ENCODE results near the gene ZNF805.
"Not testable (repeated sequence)": the region's sequence is repeated elsewhere in the genome, so short reads cannot be mapped to it uniquely, and the experiment has no call there.

Gene ZNF805
- long read RNA-seq, donor 1, partial matches to known transcripts, result 0 of 3 reads
- long read RNA-seq, donor 1, other reads (novel, unspliced or antisense), result 0 of 3 reads
- long read RNA-seq, donor 2, partial matches to known transcripts, result 0 of 1 reads
- long read RNA-seq, donor 2, other reads (novel, unspliced or antisense), result 0 of 1 reads
- long read RNA-seq, donor 3, partial matches to known transcripts, result 0 of 1 reads
- long read RNA-seq, donor 3, other reads (novel, unspliced or antisense), result 0 of 1 reads
- long read RNA-seq, donor 4, partial matches to known transcripts, result 0 of 2 reads
- long read RNA-seq, donor 4, other reads (novel, unspliced or antisense), result 0 of 2 reads
- long read RNA-seq, donor 5, result 0 reads
- long read RNA-seq, donor 6, partial matches to known transcripts, result 0 of 1 reads
- long read RNA-seq, donor 6, other reads (novel, unspliced or antisense), result 0 of 1 reads
- long read RNA-seq, donor 7, partial matches to known transcripts, result 0 of 3 reads
- long read RNA-seq, donor 7, other reads (novel, unspliced or antisense), result 0 of 3 reads
- long read RNA-seq, donor 8, result 0 reads

DNA sequence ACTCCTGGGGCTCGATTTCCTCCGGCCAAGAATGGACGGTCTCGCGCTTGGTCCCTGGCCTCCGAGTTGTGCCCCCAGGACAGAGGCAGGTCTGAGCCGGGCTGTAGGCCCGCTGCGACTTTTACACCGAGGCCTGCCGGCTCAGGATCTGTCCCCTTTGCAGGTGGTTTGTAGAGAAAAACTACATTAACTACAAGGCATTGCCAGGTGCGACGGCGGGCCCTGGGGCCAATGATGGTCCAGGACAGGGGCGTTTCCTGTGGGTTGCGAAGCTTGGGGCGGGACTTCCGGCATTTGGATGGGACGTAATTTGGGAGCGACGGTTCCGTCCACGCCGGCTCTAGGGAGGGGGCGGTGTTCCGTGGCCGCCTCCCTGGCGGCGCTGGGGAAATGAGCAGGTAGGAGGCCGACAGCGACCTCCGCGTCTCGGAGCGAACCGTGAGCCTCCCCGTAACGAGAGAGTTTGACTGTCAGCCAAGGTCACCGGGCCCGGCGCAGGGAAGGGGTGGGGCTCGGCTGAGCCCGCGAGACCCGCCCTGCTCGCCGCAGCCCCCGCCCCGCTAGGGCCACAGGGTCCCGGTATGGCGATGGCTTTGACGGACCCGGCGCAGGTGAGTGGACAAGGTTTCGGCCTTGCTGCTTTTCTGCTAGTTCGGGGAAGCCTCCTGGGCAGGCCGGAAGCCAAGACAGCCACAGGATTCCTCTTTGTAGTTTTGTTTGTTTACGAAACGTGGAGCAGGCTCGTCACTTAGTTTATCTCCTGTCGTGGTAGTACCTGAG lies at the start of gene ZNF805:
TSS of gene ZNF805 (plus strand) at position 322 of the 780 bp plus-strand sequence. CDS start at position 582, 260 bp downstream.
- DNase-seq, result peak; percentile 92

DNA sequence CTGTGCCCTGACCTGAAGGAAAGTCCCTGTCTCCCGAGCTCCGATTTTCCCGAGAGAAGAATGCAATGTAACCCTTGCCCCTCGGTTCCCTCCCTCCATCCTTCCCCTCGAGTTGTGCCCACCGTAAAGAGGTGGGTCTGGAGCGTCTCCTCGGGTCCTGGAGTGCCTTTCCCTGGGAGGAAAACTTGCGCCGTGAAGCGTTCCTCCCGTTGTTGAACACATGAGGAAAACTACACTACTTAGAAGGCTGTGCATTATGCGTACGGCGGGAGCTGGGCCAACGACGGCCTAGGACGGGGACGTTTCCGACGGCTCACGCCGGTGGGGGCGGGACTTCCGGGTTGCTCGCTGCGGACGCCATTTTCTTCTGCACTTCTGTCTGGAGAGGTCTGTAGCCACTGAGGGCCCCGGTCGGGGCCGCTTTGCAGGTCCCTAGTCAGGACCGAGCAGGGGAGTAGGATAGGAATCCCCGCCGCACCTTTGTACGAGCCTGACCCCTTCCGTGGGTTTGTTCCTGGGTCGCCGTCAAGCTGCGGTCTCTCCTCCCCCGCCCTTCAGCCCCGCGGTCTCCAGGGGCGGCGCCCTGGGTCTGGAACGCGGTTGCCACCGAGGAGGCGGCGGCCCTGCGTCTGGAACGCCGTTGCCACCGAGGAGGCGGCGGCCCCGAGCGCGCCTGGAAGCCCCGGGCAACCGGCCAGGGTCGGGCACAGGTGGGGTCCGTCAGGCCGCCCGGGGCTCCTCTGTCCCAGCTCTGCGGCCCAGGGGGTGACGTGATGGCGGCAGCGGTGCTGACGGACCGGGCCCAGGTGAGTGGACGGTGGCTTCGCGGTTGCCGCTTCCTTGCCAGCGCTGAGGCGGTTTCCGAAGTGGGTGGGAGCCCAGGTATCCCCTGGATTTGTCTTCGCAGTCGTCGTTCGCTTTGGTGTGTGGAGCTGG lies 49.0 kb upstream of the ZNF805 start, which contains the start of gene ZNF264:
TSS of gene ZNF264 (plus strand) at position 360 of the 936 bp plus-strand sequence. CDS start at position 774, 414 bp downstream.
- DNase-seq, result peak; percentile 95

DNA sequence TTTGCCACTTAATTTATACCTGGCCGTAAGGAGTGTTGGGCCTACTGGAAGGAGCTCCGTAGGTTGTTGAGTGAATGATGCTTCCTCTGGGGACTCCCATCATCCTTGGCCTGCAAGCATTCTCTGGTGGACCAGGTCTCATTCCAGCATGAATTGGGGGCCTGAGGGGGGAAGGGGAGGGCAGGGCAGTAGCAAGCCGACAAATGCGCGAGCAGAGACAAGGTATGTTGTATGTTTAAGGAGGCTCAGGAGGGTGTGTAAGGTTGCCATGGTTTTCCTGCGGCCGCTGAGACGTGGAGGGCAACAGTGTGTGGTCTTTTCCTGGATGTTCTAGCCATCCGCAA lies 48.4 kb upstream of the ZNF805 start:
- DNase-seq, result no peak

DNA sequence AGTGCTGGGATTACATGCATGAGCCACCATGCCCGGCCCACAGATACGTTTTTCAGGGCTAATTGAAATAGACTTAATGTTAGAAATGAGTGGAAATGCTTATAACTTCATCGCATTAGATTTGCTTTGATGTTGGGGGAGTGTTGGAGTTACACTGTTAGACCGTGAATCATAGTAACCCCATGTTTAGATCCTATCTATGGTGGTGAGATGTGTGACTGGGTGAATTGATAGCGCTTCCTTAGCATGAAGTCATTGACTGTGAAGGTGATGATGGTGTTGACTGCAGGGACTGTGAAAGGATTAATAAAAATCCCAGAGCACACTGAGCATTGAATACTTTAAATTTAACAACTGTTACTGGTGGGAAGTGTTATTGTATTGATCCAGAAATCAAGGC lies 47.4 kb upstream of the ZNF805 start:
- no peak for DNase-seq

DNA sequence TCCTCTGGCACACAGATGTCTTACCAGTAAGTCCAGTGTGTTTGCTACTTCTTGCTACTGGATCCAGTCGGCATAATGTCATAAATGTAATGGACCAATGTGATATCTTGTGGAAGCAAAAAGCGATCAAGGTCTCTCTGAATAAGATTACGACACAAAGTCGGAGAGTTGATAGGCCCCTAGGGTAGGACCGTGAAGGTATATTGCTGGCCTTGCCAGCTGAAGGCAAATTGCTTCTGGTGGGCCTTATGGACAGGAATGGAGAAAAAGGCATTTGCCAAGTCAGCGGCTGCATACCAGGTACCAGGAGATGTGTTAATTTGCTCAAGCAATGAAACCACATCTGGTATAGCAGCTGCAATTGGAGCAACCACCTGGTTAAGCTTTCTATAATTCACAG lies 42.6 kb upstream of the ZNF805 start:
- not testable (repeated sequence) for DNase-seq

DNA sequence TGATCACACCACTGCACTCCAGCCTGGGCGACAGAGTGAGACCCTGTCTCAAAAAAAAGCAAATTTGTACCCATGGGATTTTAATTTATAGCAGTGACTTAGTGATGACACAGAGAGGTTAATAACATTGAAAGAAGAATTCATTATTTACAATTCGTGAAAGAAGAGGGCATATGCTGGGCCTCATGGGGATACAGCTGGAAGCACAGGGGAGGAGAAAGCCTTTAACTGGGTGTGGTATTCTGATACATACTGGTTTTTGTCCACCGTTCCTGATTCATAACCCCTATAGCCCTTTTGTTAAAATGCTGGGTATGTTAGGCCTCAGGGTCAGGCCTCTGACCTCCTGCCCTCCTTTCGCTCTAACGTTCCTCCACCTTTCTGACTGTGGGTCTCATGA lies 38.3 kb upstream of the ZNF805 start:
- DNase-seq, result no peak

DNA sequence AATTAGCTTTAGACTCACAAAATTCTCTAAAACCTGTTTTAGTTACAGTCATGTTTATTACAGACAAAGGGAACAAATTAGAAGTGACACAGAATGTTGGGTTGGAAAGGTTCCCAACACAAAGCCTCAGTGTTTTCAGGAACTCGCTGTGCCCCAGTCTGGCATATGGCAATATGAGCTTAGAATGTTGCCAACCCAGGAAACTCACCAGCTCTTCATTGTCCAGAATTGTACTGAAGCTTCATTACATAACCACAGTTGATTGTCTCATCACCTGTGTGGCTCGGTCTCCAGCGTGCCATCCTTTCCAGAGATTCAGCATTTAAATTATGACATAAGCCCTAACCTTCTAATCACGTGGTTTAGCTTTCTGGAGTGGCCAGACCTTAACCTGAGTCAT lies 30.1 kb upstream of the ZNF805 start:
- no peak for DNase-seq

DNA sequence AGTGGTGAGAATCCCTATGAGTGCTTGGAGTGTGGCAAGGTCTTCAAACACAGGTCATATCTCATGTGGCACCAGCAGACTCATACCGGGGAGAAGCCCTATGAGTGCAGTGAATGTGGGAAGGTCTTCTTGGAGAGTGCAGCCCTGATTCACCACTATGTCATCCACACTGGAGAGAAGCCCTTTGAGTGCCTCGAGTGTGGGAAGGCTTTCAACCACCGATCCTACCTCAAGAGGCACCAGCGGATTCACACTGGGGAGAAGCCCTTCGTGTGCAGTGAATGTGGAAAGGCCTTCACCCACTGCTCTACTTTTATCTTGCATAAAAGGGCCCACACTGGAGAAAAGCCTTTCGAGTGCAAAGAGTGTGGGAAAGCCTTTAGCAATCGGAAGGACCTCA lies 28.3 kb upstream of the ZNF805 start:
- DNase-seq, result no peak

DNA sequence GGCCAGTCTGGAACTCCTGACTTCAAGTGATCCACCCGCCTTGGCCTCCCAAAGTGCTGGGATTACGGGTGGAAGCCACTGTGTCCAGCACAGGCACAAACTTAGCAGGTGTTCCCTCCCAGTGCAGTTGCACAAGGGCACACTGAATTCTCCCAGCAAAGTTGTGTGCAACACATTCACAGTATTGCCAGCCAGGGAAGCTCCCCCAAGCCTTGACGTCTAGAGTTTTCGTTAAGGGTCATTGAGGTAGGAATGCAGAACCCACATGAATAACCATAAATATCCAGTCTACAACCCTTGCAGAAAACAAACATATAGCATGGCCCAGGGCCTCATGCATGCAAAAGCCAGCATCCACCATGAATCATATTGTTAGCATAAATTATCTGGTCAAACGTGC lies 12.9 kb upstream of the ZNF805 start:
- peak; percentile 5 for DNase-seq

DNA sequence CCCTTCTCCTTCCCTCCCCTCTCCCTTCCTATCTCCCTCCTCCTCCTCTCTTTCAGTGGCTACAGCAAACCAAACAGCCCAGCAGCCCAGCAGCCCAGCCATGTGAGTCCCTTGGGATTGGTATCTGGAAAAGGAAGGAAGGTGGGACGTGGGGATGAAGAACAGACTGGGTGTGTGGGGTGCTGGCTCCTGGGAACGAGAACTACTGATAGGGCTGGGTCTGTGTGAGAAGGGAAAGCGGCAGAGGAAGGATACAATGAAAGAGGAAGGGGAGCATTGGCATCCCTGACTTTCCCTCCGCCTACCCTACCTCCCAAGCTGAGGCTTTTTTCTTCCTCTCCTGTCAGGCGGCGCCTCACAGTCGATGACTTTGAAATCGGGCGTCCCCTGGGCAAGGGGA lies 8.7 kb upstream of the ZNF805 start:
- no peak for DNase-seq

DNA sequence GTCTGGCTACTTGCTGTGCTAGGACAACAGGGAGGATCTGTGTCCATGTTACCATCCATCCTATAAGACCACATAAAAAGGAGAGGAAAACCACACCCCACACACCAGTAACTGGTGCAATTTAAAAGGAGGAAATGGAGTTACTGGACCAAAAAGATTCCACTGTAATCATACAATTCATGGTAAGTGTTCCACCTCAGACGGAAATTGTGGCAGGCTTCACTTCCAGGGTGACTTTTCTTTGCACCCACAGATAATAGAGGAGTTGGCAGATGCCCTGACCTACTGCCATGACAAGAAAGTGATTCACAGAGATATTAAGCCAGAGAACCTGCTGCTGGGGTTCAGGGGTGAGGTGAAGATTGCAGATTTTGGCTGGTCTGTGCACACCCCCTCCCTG lies 7.2 kb upstream of the ZNF805 start:
- DNase-seq, result no peak

DNA sequence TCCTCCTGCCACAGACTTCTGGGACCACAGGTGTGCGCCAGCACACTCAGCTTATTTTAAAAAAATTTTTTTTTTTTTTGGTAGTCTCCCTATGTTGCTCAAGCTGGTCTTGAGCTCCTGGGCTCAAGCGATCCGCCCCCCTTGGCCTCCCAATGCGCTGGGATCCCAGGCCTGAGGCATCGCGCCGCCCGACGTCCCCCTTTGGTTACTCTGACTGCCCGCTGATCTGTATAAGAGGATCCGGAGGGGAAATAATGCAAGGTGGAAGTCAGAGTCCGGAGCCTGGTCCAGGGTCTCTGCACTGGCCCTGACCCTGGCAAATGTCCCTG lies 486 bp upstream of the ZNF805 start:
- DNase-seq, result peak; percentile 86

DNA sequence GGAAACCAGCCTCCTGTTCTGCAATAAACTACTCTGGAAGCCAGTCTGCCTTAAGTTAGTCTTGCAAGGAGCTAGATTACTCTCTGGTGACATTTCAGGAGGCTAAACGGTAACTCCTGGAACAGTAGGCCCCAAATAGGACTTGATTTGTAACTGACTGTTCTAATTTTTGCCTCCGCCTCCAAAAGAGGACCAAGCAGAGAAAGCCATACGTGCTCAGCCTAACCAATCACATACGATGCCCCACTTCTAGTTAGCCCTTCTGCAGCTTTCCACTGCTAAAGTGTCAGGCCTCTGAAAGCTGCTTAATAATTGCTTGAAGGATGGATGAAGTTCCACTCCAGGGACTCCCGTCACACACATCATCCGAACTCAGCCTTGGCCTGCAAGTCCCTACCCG lies 744 bp downstream of the ZNF805 start:
- peak; percentile 7 for DNase-seq

DNA sequence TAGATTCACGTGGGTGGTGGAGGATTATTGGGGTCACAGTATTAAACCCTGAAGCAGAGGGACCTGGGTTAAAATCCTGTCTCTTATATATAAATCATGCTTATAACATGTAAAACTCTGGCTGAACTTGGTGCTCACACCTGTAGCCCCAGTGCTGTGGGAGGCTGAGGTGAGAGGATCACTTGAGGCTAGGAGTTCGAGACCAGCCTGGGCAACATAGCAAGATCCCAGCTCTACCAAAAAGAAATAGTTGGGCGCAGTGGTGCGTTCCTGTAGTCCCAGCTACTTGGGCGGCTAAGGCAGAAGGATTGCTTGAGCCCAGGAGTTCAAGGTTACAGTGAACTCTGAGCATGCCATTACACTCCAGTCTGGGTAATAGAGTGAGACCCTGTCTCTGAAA lies 2.4 kb downstream of the ZNF805 start:
- DNase-seq, result no peak

DNA sequence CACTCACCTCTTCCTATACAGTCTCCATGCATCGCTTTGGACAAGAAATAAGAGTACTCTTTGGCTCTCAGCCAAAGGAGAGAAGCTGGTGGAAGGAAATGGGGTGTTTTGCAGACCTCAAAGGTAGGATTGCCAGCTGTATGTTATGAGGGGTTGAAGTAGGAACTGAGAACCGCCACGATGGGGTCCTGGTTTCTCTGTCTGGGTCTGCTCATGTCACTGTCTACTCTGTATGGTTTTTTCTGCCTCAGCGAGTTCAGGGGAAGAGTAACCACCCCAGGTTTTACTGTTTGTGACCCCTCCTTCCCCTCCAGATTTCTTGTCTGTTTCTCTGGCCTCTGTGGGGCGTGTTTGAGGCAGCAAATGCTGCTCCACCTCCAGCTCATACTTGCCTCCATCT lies 4.1 kb downstream of the ZNF805 start:
- DNase-seq, result no peak

DNA sequence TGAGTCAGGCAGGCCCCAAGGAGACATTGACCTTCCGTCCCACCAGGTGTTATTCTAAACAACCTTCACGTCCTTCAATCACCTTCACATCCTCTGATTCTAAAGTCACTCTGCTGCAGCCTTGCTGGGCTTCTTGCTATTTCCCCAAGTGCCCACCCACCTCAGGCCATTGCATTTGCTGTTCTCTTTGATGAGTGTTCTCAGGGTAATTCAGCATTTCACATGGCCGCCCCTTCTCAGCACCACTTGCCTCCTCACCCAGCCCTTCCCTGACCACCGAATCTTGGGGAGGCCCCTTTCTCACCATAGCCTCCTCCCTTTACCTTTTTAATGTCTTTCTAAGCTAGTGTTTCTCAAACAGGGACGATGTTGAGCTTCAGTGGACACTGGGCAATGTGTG lies 4.6 kb downstream of the ZNF805 start:
- no peak for DNase-seq

DNA sequence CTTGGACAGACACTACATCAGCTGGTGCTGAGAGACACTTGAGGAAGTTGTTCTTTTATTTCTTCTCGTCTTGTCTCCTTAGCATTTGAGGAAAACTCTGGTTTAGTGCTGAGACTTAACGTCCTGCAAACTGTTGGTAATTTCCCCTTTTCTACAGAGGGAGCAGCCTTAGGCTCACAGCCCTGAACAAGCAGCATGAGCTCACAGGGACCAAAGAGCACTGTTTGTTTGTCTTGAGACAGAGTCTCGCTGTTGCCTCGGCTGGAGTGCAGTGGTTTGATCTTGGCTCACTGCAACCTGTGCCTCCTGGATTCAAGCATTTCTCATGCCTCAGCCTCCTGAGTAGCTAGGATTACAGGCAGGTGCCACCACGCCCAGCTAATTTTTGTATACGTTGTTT lies 5.5 kb downstream of the ZNF805 start:
- DNase-seq, result no peak

DNA sequence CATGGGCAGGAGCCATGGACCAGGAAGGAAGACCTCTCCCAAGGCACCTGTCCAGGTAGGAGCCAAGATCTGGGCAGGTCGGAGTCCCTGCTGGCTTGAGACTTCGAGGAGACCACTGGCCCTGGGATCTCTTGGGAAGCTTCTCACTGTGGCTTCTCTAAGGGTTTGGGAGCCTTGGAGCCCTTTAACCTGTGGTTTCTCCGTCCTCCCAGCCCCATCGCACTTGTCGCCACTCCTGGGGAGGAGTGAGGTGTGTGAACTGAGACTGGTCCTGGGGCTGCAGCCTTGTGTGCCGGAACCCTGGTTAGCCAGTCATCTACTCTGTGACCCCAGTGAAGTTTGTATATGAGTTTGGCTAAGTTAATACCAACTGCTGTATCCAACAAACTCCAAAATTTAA lies 8.2 kb downstream of the ZNF805 start:
- no peak for DNase-seq

DNA sequence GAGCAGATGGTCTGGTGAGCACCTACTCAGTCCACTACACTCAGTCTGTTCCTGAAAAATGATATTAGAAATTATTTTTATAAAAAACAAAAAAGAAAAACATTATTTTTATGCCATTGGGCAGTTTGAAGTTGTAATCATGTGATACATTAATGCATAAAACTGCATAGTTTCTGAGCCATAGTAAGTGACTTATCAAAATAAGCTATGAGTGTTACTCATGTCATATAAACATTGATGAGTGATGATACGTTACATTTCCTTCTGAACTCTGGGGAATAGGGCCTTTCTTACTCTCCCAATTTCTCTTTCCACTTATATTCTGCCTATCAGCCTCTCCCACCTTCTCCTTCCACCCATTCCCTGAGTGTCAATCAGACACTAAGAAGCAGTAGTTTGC lies 8.9 kb downstream of the ZNF805 start:
- DNase-seq, result no peak

DNA sequence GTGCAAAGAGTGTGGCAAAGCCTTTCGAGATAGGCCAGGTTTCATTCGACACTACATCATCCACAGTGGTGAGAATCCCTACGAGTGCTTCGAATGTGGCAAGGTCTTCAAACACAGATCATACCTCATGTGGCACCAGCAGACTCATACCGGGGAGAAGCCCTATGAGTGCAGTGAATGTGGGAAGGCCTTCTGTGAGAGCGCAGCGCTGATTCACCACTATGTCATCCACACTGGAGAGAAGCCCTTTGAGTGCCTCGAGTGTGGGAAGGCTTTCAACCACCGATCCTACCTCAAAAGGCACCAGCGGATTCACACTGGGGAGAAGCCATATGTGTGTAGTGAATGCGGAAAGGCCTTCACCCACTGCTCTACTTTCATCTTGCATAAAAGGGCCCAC lies 13.3 kb downstream of the ZNF805 start:
- DNase-seq, result not testable (repeated sequence)

DNA sequence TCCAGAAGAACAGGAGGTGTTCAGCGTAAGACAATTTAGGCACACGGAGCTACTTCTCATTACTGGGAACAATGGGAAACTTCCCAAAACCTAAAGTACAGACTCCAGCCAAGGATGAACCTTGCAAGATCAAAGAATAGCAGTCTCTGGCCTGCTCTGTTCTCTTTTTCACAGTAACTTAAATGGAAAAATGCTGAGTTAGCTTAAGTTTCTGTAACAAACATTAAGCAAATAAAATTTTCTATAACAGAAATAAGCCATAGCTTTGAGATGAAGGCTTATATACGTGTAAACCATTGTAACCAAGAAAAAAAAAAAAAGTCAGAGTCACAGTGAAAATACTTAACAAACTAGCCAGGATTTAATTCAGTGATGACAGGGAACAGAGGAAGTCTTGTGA lies 21.6 kb downstream of the ZNF805 start:
- DNase-seq, result no peak

DNA sequence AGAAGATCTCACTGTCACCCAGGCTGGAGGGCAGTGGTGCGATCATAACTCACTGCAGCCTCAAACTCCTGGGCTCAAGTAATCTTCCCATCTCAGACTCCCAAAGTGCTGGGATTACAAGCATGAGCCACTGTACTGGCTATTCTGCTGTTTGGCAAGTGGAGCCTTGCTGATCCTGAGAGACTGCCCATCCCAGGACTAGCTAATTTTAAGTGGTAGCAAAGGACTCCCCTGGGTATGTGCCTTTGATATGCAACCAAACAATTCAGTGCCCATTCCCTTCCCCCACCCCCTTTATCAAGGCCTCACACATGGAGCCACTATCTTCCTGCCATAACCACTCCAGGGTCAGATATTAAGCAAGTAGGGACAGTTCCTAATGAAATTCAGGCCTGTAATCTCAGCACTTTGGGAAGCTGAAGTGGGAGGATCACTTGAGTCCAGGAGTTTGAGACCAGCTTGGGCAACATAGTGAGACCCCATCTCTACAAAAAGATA lies 22.9 kb downstream of the ZNF805 start:
- DNase-seq, result no peak
